DND-41 (cell line): ENCODE results near the gene URB1.

Experiments used
- ATAC-seq: fragments of 200-7000 bp; cut with Tn5 transposase; 3 replicates; pipeline ENCODE4 v1.9.1; 2021; ENCODE audit warnings: low read depth; ENCODE audit not compliant: insufficient read depth
- DNase-seq: peaks from one replicate; pipeline ENCODE4 v3.0.0-alpha.2; 2020
- H2AFZ ChIP-seq: 2 replicates; pipeline ENCODE4 v1.6.0; 2012; ENCODE audit warnings: low read depth, low read length
- H3K27ac ChIP-seq: 2 replicates; pipeline ENCODE4 v1.5.1; 2012; ENCODE audit warnings: low read length, inconsistent platforms
- H3K27me3 ChIP-seq: fragments of 200-600 bp; sonication (generic); 2 replicates; pipeline ENCODE4 v1.6.0; 2012; ENCODE audit warnings: low read length, mild to moderate bottlenecking, inconsistent platforms; ENCODE audit not compliant: insufficient read depth, poor library complexity
- H3K36me3 ChIP-seq: 2 replicates; pipeline ENCODE4 v1.5.1; 2012; ENCODE audit warnings: low read length, inconsistent platforms; ENCODE audit not compliant: insufficient read depth
- H3K4me1 ChIP-seq: 2 replicates; pipeline ENCODE4 v1.5.1; 2012; ENCODE audit warnings: mild to moderate bottlenecking, low read length; ENCODE audit not compliant: insufficient read depth
- H3K4me2 ChIP-seq: 2 replicates; pipeline ENCODE4 v1.6.0; 2012; ENCODE audit warnings: mild to moderate bottlenecking, moderate library complexity, low read length, inconsistent platforms; ENCODE audit not compliant: insufficient read depth
- H3K4me3 ChIP-seq, 2 experiments: fragments of 200-600 bp in 1 of 2; shearing (Covaris generic) in 1 of 2; 2 replicates each; pipeline ENCODE4 v1.5.1; 2012 to 2016; ENCODE audit warnings: inconsistent platforms in 2 of 2, low read length in 2 of 2, mild to moderate bottlenecking in 2 of 2, low read depth in 1 of 2, moderate library complexity in 1 of 2
- H3K79me2 ChIP-seq: 2 replicates; pipeline ENCODE4 v1.6.0; 2012; ENCODE audit warnings: low read length, inconsistent platforms; ENCODE audit not compliant: insufficient read depth
- H3K9ac ChIP-seq: 2 replicates; pipeline ENCODE4 v1.6.0; 2012; ENCODE audit warnings: low read depth, mild to moderate bottlenecking, inconsistent platforms, low read length, moderate library complexity
- H3K9me3 ChIP-seq: 2 replicates; pipeline ENCODE4 v1.5.1; 2012; ENCODE audit warnings: low read length, moderate library complexity, mild to moderate bottlenecking, inconsistent platforms; ENCODE audit not compliant: insufficient read depth, severe bottlenecking
- H4K20me1 ChIP-seq: 2 replicates; pipeline ENCODE4 v1.6.0; 2012; ENCODE audit warnings: low read length; ENCODE audit not compliant: insufficient read depth
- EZH2 ChIP-seq: IDR thresholded peaks from 3 replicates; pipeline ENCODE4 v1.6.1; 2012; ENCODE audit warnings: borderline replicate concordance, low read depth, mild to moderate bottlenecking, moderate library complexity, low read length, inconsistent platforms; ENCODE audit not compliant: severe bottlenecking
- TF ChIP-seq, protein P1 (sequence below): IDR thresholded peaks from 2 replicates; pipeline ENCODE4 v1.5.1; 2012; ENCODE audit warnings: borderline replicate concordance, low read length, moderate library complexity, mild to moderate bottlenecking; ENCODE audit not compliant: poor library complexity, severe bottlenecking; ENCODE audit errors: extremely low read depth

URB1 gene

GRCh38 chr21:32319012-32319411, 73.8 kb downstream of the URB1 start:
- H3K36me3 ChIP-seq = peaks cover 95% of the 10 kb centered on the region
- H2AFZ ChIP-seq = no peak overlapping the region
- no peak for ATAC-seq
- no peaks in the 10 kb centered on the region for H3K4me1 ChIP-seq
- H3K27ac ChIP-seq = no peak overlapping the region
- no peaks in the 10 kb centered on the region for H3K9me3 ChIP-seq
- H4K20me1 ChIP-seq = peaks cover 9% of the 10 kb centered on the region
- no peaks in the 10 kb centered on the region for H3K79me2 ChIP-seq
- no peak for DNase-seq
- H3K9ac ChIP-seq = no peak overlapping the region
- H3K4me3 ChIP-seq = no peak overlapping the region
- no peaks in the 10 kb centered on the region for H3K27me3 ChIP-seq
- TF ChIP-seq, protein P1, sequence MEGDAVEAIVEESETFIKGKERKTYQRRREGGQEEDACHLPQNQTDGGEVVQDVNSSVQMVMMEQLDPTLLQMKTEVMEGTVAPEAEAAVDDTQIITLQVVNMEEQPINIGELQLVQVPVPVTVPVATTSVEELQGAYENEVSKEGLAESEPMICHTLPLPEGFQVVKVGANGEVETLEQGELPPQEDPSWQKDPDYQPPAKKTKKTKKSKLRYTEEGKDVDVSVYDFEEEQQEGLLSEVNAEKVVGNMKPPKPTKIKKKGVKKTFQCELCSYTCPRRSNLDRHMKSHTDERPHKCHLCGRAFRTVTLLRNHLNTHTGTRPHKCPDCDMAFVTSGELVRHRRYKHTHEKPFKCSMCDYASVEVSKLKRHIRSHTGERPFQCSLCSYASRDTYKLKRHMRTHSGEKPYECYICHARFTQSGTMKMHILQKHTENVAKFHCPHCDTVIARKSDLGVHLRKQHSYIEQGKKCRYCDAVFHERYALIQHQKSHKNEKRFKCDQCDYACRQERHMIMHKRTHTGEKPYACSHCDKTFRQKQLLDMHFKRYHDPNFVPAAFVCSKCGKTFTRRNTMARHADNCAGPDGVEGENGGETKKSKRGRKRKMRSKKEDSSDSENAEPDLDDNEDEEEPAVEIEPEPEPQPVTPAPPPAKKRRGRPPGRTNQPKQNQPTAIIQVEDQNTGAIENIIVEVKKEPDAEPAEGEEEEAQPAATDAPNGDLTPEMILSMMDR = no peak
- TF ChIP-seq EZH2 = no peak
- no peak overlapping the region for H3K4me2 ChIP-seq

- Histone ChIP-seq H2AFZ (no peak overlapping the region), H3K79me2 (no peaks in the 10 kb centered on the region), H3K4me1 (no peaks in the 10 kb centered on the region), H3K9me3 (no peaks in the 10 kb centered on the region), H3K27ac (no peak overlapping the region), H3K4me3 (no peak overlapping the region), H3K36me3 (peaks cover 95% of the 10 kb centered on the region), H3K27me3 (no peaks in the 10 kb centered on the region), H3K9ac (no peak overlapping the region), H4K20me1 (peaks cover 7% of the 10 kb centered on the region), H3K4me2 (no peak overlapping the region)
- TF ChIP-seq, protein P1 = no peak
- TF ChIP-seq EZH2 = no peak
- ATAC-seq (no peak), DNase-seq (no peak)
Measured at GRCh38 chr21:32317726-32318125, 75.1 kb downstream of the URB1 start.

GRCh38 chr21:32316361-32317215, 76.2 kb downstream of the URB1 start:
- Histone ChIP-seq H3K4me1 (no peaks in the 10 kb centered on the region), H3K4me3 (no peak overlapping the region), H3K9ac (no peak overlapping the region), H3K4me2 (no peak overlapping the region), H3K79me2 (no peaks in the 10 kb centered on the region), H3K36me3 (peaks cover 94% of the 10 kb centered on the region), H3K27ac (no peak overlapping the region), H2AFZ (no peak overlapping the region), H3K27me3 (no peaks in the 10 kb centered on the region), H3K9me3 (no peaks in the 10 kb centered on the region), H4K20me1 (peaks cover 6% of the 10 kb centered on the region)
- ATAC-seq = no peak
- no peak for TF ChIP-seq EZH2
- TF ChIP-seq, protein P1 = no peak
- DNase-seq = no peak
